Osteocyte (in vitro differentiated cells): ENCODE data around the gene APLF. TPM values are rescaled to one million over a fixed set of nuclear protein-coding genes. Genes with fewer than 3 reads are reported as not detected.

ENCODE experiments used
- DNase-seq: peaks from one replicate; pipeline ENCODE4 v3.0.0; 2021; ENCODE audit warnings: mixed read lengths; ENCODE audit not compliant: unreplicated experiment; ENCODE audit errors: extremely low spot score
- H3K27ac Mint-ChIP-seq: one replicate; pipeline ENCODE4 v1.8.0; 2021; ENCODE audit warnings: mild to moderate bottlenecking, mixed read lengths; ENCODE audit not compliant: unreplicated experiment
- H3K27me3 Mint-ChIP-seq: one replicate; pipeline ENCODE4 v1.8.0; 2021; ENCODE audit warnings: mixed read lengths; ENCODE audit not compliant: unreplicated experiment
- H3K36me3 Mint-ChIP-seq: one replicate; pipeline ENCODE4 v1.8.0; 2021; ENCODE audit warnings: mixed read lengths; ENCODE audit not compliant: unreplicated experiment
- H3K4me1 Mint-ChIP-seq: one replicate; pipeline ENCODE4 v1.8.0; 2021; ENCODE audit warnings: mixed read lengths; ENCODE audit not compliant: unreplicated experiment
- H3K4me3 Mint-ChIP-seq: one replicate; pipeline ENCODE4 v1.8.0; 2021; ENCODE audit warnings: mild to moderate bottlenecking, moderate library complexity, mixed read lengths; ENCODE audit not compliant: unreplicated experiment
- H3K9me3 Mint-ChIP-seq: one replicate; pipeline ENCODE4 v1.8.0; 2021; ENCODE audit warnings: mixed read lengths; ENCODE audit not compliant: unreplicated experiment
- CTCF ChIP-seq: fragments of 200-600 bp; sonication (generic); IDR thresholded peaks from 2 replicates; pipeline ENCODE4 v1.5.0; 2021; ENCODE audit warnings: antibody characterized with exemption, mild to moderate bottlenecking, moderate library complexity
- total RNA-seq: library from RNA; stranded (reverse); gene quantifications from 2 replicates; pipeline ENCODE4 v1.2.1, GENCODE V29; 2021

The APLF gene
- total RNA-seq, 1 donor from 2014 or later = 6.4 TPM

- TF ChIP-seq CTCF = no peak
- no peaks in the 10 kb centered on the region for H3K4me1 Mint-ChIP-seq
- H3K9me3 Mint-ChIP-seq = peaks cover 6% of the 10 kb centered on the region
- H3K36me3 Mint-ChIP-seq = peaks cover 9% of the 10 kb centered on the region
- H3K4me3 Mint-ChIP-seq = no peak overlapping the region
- H3K27me3 Mint-ChIP-seq = no peaks in the 10 kb centered on the region
- no peak for DNase-seq
- no peak overlapping the region for H3K27ac Mint-ChIP-seq
Measured at GRCh38 chr2:68505603-68506159, 38.3 kb downstream of the APLF start.

GRCh38 chr2:68506170-68506569, 38.8 kb downstream of the APLF start:
- Mint-ChIP-seq H3K27me3 (no peaks in the 10 kb centered on the region), H3K4me3 (no peak overlapping the region), H3K27ac (no peak overlapping the region), H3K9me3 (peaks cover 6% of the 10 kb centered on the region), H3K36me3 (peaks cover 6% of the 10 kb centered on the region), H3K4me1 (no peaks in the 10 kb centered on the region)
- no peak for DNase-seq
- TF ChIP-seq CTCF = no peak

GRCh38 chr2:68512326-68512725, 44.9 kb downstream of the APLF start:
- peaks cover 6% of the 10 kb centered on the region for H3K9me3 Mint-ChIP-seq
- H3K27ac Mint-ChIP-seq = no peak overlapping the region
- TF ChIP-seq CTCF = no peak
- H3K36me3 Mint-ChIP-seq = peaks cover 11% of the 10 kb centered on the region
- H3K4me1 Mint-ChIP-seq = no peaks in the 10 kb centered on the region
- DNase-seq = no peak
- H3K27me3 Mint-ChIP-seq = no peaks in the 10 kb centered on the region
- no peak overlapping the region for H3K4me3 Mint-ChIP-seq

- Mint-ChIP-seq H3K27ac (no peak overlapping the region), H3K36me3 (peaks cover 11% of the 10 kb centered on the region), H3K4me1 (no peaks in the 10 kb centered on the region), H3K27me3 (no peaks in the 10 kb centered on the region), H3K9me3 (peaks cover 5% of the 10 kb centered on the region), H3K4me3 (no peak overlapping the region)
- no peak for TF ChIP-seq CTCF
- DNase-seq = no peak
Measured at GRCh38 chr2:68512966-68513365, 45.6 kb downstream of the APLF start.

- no peaks in the 10 kb centered on the region for H3K27me3 Mint-ChIP-seq
- no peak overlapping the region for H3K27ac Mint-ChIP-seq
- H3K4me3 Mint-ChIP-seq = no peak overlapping the region
- peaks cover 5% of the 10 kb centered on the region for H3K36me3 Mint-ChIP-seq
- no peak for DNase-seq
- H3K4me1 Mint-ChIP-seq = no peaks in the 10 kb centered on the region
- TF ChIP-seq CTCF = no peak
- no peaks in the 10 kb centered on the region for H3K9me3 Mint-ChIP-seq
Measured at GRCh38 chr2:68514316-68514929, 47.0 kb downstream of the APLF start.
